Nephron progenitor cell (in vitro differentiated cells): ENCODE data around the gene C1QTNF7.
A peak's percentile ranks its signal among the peaks of the same experiment; 100 is the strongest.

Experiments used
- DNase-seq: peaks from one replicate; pipeline ENCODE4 v3.0.0; 2021
- H3K27ac Mint-ChIP-seq: 2 replicates; pipeline ENCODE4 v1.8.0; 2021; ENCODE audit warnings: mild to moderate bottlenecking, moderate library complexity, mixed read lengths
- H3K27me3 Mint-ChIP-seq: 2 replicates; pipeline ENCODE4 v1.8.0; 2021; ENCODE audit warnings: mild to moderate bottlenecking, low read depth, mixed read lengths; ENCODE audit not compliant: poor library complexity
- H3K36me3 Mint-ChIP-seq: 2 replicates; pipeline ENCODE4 v1.8.0; 2021; ENCODE audit warnings: low read depth, mixed read lengths
- H3K4me1 Mint-ChIP-seq: 2 replicates; pipeline ENCODE4 v1.8.0; 2021; ENCODE audit warnings: mixed read lengths
- H3K4me3 Mint-ChIP-seq: 2 replicates; pipeline ENCODE4 v1.8.0; 2021; ENCODE audit warnings: mild to moderate bottlenecking, moderate library complexity, mixed read lengths
- H3K9me3 Mint-ChIP-seq: 2 replicates; pipeline ENCODE4 v1.8.0; 2021; ENCODE audit warnings: mild to moderate bottlenecking, moderate library complexity, mixed read lengths
- TF ChIP-seq, protein P1 (sequence below): fragments of 200-600 bp; sonication (generic); IDR thresholded peaks from 2 replicates; pipeline ENCODE4 v1.5.0; 2021; ENCODE audit warnings: antibody characterized with exemption

Gene C1QTNF7

DNA sequence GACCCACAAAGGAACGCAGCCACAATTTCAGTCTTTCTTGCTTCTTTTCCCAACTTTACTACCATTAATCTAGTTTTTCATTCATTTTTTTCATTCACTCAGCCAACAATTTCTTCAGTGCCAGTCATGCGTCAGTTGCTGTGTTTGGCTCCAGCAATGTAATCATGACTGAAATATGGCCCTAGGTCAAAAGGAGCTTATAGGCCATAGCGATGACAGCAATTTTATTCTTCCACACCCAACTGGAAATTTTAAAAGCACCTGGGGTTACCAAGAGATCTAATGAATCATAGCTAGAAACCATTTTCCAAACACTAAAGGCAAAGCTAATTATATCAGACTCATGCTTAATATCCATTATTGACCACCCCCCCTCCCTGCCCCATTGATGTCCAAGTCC, 29.8 kb upstream of the C1QTNF7 start:
- peaks cover 45% of the 10 kb centered on the region for H3K4me1 Mint-ChIP-seq
- H3K36me3 Mint-ChIP-seq = peaks cover 6% of the 10 kb centered on the region
- H3K27ac Mint-ChIP-seq = no peak overlapping the region
- no peak for DNase-seq
- H3K4me3 Mint-ChIP-seq = no peak overlapping the region
- peaks cover 12% of the 10 kb centered on the region for H3K27me3 Mint-ChIP-seq
- TF ChIP-seq, protein P1, sequence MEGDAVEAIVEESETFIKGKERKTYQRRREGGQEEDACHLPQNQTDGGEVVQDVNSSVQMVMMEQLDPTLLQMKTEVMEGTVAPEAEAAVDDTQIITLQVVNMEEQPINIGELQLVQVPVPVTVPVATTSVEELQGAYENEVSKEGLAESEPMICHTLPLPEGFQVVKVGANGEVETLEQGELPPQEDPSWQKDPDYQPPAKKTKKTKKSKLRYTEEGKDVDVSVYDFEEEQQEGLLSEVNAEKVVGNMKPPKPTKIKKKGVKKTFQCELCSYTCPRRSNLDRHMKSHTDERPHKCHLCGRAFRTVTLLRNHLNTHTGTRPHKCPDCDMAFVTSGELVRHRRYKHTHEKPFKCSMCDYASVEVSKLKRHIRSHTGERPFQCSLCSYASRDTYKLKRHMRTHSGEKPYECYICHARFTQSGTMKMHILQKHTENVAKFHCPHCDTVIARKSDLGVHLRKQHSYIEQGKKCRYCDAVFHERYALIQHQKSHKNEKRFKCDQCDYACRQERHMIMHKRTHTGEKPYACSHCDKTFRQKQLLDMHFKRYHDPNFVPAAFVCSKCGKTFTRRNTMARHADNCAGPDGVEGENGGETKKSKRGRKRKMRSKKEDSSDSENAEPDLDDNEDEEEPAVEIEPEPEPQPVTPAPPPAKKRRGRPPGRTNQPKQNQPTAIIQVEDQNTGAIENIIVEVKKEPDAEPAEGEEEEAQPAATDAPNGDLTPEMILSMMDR = no peak
- H3K9me3 Mint-ChIP-seq = no peaks in the 10 kb centered on the region

DNA sequence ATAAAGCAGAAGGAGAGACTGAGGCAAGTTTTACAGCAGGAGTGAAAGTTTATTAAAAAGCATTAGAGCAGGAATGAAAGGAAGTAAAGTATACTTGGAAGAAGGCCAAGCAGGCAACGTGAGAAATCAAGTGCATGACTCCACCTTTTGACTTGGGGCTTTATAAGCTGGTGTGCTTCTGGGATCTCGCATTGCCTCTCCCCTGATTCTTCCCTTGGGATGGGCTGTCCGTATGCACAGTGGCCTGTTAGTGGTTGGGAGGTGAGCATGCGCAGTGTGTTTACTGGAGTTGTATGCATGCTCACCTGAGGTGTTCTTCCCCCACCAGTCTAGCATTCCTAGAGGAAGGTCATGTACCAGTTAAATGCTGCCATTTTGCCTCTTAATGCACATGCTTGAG, 29.1 kb upstream of the C1QTNF7 start:
- peaks cover 50% of the 10 kb centered on the region for H3K4me1 Mint-ChIP-seq
- TF ChIP-seq, protein P1 = no peak
- H3K4me3 Mint-ChIP-seq = no peak overlapping the region
- H3K9me3 Mint-ChIP-seq = no peaks in the 10 kb centered on the region
- H3K27ac Mint-ChIP-seq = no peak overlapping the region
- peaks cover 10% of the 10 kb centered on the region for H3K27me3 Mint-ChIP-seq
- no peak for DNase-seq
- peaks cover 4% of the 10 kb centered on the region for H3K36me3 Mint-ChIP-seq

DNA sequence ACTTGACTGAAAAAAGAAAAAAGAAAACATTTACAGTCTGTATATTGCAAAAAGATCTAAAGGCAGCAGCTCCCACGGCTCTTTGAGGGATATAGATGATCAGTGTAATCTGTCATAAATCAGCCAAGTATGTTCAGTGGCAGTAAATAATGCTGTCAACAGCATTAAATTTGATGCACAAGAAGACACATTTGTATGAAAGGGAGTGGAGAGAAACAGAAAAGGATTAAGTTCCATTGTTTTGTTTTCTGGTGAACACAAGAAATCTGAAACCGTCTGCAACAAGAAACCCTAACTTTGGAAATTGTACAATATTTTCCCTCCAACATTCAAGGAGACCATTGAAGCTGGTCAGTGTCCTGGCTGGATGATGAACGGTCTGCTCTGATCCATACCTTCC, 27.6 kb upstream of the C1QTNF7 start:
- Mint-ChIP-seq H3K27me3 (peaks cover 7% of the 10 kb centered on the region), H3K9me3 (no peaks in the 10 kb centered on the region), H3K27ac (no peak overlapping the region), H3K36me3 (peaks cover 4% of the 10 kb centered on the region), H3K4me1 (peaks cover 43% of the 10 kb centered on the region), H3K4me3 (no peak overlapping the region)
- TF ChIP-seq, protein P1 = no peak
- DNase-seq = no peak

DNA sequence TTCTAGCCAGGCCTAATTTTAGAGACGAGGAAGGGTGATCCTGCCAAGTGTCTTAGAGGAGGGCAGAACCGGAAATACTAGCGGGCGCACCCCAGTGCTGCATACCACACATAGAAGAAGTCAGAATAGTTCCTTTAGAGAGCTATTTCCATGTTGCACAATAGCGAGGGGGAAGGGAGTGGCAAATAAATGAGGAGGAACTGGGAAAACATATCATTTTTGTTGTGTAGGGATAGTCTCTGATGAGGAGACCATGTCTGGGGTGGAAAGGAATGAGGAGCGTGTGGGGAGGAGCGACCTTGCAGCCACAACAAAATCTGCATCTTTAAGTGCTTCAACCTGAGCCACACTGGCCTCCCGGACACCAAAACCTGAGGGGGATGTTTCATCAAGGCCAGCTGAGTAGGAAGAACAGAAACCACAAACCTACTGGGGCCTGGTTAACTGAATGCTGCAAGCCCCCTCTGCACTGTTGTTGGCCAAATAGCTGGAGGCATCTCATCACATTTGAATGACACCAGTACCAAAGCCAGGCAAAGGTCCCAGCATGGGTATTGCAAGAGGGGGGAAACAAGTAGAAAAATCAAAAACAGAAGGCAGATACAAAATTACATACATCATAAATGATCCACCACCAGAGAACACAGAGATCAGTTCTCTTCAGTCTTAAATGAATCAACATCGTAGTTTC, 26.7 kb upstream of the C1QTNF7 start:
- peaks cover 10% of the 10 kb centered on the region for H3K27me3 Mint-ChIP-seq
- H3K27ac Mint-ChIP-seq = peak overlapping the region; percentile 84
- no peak overlapping the region for H3K4me3 Mint-ChIP-seq
- peaks cover 40% of the 10 kb centered on the region for H3K4me1 Mint-ChIP-seq
- peaks cover 4% of the 10 kb centered on the region for H3K36me3 Mint-ChIP-seq
- no peak for DNase-seq
- TF ChIP-seq, protein P1 = no peak
- H3K9me3 Mint-ChIP-seq = no peaks in the 10 kb centered on the region

DNA sequence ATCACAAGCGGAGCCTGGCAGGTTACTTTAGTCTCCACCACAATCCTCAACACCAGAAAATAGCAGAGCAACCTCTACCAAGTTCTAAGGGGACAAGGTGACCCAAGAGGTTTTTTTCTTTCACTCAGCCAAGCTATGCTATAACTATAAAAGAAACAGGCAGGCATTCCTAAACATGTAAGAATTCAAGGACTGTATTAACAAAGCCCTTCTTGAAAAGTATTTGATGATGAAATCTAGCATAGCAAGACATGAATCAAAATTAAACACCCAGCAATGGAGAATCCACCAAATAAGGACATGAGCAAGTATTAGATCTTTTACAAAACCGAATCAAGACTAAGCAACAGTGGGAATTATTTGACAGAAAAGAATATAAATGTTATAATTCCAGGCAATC, 25.7 kb upstream of the C1QTNF7 start:
- Mint-ChIP-seq H3K4me1 (peaks cover 36% of the 10 kb centered on the region), H3K4me3 (no peak overlapping the region), H3K9me3 (no peaks in the 10 kb centered on the region), H3K27ac (no peak overlapping the region), H3K27me3 (peaks cover 7% of the 10 kb centered on the region), H3K36me3 (peaks cover 4% of the 10 kb centered on the region)
- TF ChIP-seq, protein P1 = no peak
- DNase-seq = no peak

DNA sequence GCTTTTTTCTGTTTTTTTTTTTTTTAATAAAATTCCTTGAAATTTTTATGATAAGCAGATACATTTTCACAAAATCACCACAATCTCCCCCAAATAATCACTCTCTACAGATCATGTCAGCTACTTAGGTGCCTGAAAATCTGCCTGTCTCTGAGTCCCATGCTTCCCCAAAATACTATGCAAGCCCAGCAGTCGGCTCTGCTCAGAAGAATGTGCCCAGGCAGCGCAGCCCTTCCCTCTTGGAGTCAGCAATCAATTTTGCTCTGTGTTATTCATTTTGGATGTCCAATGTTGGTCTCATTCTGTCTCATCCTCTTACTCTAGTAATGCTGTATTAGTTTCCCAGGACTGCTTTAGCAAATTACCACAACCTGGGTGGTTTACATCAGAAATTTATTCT, 24.9 kb upstream of the C1QTNF7 start:
- Mint-ChIP-seq H3K4me3 (no peak overlapping the region), H3K27me3 (peaks cover 7% of the 10 kb centered on the region), H3K4me1 (peaks cover 36% of the 10 kb centered on the region), H3K36me3 (no peaks in the 10 kb centered on the region), H3K9me3 (no peaks in the 10 kb centered on the region), H3K27ac (no peak overlapping the region)
- no peak for DNase-seq
- TF ChIP-seq, protein P1 = no peak
